Endothelial cell (in vitro differentiated cells): ENCODE results near the gene WASHC4. TPM values are rescaled to one million over a fixed set of nuclear protein-coding genes. Genes with fewer than 3 reads are reported as not detected.

Source experiments
- DNase-seq: peaks from one replicate; pipeline ENCODE4 v3.0.0; 2021; ENCODE audit warnings: low spot score
- H3K27ac Mint-ChIP-seq: one replicate; pipeline ENCODE4 v1.8.0; 2021; ENCODE audit warnings: mixed read lengths, inconsistent platforms; ENCODE audit not compliant: unreplicated experiment
- H3K27me3 Mint-ChIP-seq: one replicate; pipeline ENCODE4 v1.8.0; 2021; ENCODE audit warnings: mild to moderate bottlenecking, moderate library complexity, mixed read lengths, inconsistent platforms; ENCODE audit not compliant: unreplicated experiment
- H3K36me3 Mint-ChIP-seq: one replicate; pipeline ENCODE4 v1.8.0; 2021; ENCODE audit warnings: mild to moderate bottlenecking, low read depth, mixed read lengths, inconsistent platforms; ENCODE audit not compliant: unreplicated experiment
- H3K4me1 Mint-ChIP-seq: one replicate; pipeline ENCODE4 v1.8.0; 2021; ENCODE audit warnings: mild to moderate bottlenecking, mixed read lengths, inconsistent platforms; ENCODE audit not compliant: unreplicated experiment
- H3K4me3 Mint-ChIP-seq: one replicate; pipeline ENCODE4 v1.8.0; 2021; ENCODE audit warnings: mild to moderate bottlenecking, mixed read lengths, inconsistent platforms; ENCODE audit not compliant: unreplicated experiment
- H3K9me3 Mint-ChIP-seq: one replicate; pipeline ENCODE4 v1.8.0; 2021; ENCODE audit warnings: mixed read lengths, inconsistent platforms; ENCODE audit not compliant: unreplicated experiment
- total RNA-seq: library from RNA; stranded (reverse); fragmentation: NEBNext Ultra II Directional; extraction: Animal tissue kit (Norgen Biotek cat#: 25700); gene quantifications from one replicate; pipeline ENCODE4 v1.2.1, GENCODE V29; 2021; ENCODE audit not compliant: unreplicated experiment
- TF ChIP-seq, protein P1 (sequence below): fragments of 200-600 bp; sonication (generic); IDR thresholded peaks from one replicate; pipeline ENCODE4 v1.5.0; 2021; ENCODE audit warnings: antibody characterized with exemption; ENCODE audit not compliant: unreplicated experiment

Gene WASHC4
- total RNA-seq, 1 donor from 2014 or later = 90.8 TPM

DNA sequence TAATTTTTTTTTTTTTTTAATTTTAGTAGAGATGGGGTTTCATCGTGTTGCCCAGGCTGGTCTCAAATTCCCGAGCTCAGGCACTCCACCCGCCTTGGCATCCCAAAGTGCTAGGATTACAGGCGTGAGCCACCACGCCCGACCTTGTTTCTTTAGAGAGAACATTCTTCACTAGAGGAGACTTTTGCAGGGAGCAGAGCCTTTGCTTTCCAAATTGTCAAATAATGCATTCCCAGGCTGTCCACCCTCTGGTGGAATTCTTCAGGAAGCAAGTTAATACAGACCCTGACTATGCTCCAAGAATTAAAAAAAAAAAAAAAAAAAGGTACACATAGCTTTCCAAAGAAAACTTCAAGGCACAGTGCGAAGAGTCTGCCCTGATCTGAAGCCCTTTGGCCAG, 30.1 kb upstream of the WASHC4 start:
- Mint-ChIP-seq H3K4me1 (no peaks in the 10 kb centered on the region), H3K36me3 (no peaks in the 10 kb centered on the region), H3K9me3 (no peaks in the 10 kb centered on the region), H3K27me3 (peaks cover 2% of the 10 kb centered on the region), H3K4me3 (no peak overlapping the region), H3K27ac (no peak overlapping the region)
- DNase-seq = no peak
- TF ChIP-seq, protein P1, sequence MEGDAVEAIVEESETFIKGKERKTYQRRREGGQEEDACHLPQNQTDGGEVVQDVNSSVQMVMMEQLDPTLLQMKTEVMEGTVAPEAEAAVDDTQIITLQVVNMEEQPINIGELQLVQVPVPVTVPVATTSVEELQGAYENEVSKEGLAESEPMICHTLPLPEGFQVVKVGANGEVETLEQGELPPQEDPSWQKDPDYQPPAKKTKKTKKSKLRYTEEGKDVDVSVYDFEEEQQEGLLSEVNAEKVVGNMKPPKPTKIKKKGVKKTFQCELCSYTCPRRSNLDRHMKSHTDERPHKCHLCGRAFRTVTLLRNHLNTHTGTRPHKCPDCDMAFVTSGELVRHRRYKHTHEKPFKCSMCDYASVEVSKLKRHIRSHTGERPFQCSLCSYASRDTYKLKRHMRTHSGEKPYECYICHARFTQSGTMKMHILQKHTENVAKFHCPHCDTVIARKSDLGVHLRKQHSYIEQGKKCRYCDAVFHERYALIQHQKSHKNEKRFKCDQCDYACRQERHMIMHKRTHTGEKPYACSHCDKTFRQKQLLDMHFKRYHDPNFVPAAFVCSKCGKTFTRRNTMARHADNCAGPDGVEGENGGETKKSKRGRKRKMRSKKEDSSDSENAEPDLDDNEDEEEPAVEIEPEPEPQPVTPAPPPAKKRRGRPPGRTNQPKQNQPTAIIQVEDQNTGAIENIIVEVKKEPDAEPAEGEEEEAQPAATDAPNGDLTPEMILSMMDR = no peak

DNA sequence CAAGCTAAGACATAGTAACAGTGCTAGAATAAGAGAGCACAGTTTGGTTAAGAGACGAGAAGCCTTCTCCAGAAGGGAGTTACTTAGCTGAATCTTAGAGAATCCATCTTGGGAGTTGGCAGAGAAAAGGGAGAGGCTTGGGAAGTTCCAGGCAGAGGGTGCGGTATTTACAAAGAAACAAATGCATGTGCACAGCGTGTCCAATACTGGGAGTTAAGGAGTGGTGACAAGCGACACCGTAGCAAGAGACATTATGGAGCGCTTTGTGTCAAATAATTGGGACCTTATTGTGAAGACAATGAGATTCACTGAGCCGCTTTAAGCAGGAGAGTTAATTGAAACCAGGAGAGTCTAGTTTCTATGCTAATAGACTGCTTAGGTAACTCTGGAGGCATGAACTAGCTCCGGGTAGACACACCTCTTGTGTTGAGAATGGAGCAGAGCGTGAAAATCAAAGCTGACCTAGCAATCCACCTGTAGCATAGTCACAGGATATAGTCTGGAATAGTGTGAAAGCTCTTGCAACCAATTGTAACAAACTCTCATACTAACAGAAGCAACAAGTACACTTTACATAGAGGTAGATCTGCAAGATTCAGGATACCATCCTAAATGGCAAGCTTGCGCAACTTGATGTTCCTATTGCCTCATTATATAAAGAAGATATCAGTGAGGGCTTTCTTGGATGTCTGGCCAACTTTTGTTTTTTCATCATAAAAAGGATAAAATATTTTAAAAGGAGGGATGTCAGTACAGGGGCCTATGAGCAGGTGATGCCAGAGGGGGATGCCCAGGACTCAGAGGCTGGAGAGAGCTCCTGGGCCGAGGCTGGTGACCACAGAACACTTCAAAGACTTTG, 28.6 kb upstream of the WASHC4 start:
- Mint-ChIP-seq H3K4me1 (peaks cover 5% of the 10 kb centered on the region), H3K4me3 (no peak overlapping the region), H3K36me3 (no peaks in the 10 kb centered on the region), H3K9me3 (no peaks in the 10 kb centered on the region), H3K27ac (no peak overlapping the region), H3K27me3 (peaks cover 2% of the 10 kb centered on the region)
- DNase-seq = no peak
- TF ChIP-seq, protein P1 = no peak

DNA sequence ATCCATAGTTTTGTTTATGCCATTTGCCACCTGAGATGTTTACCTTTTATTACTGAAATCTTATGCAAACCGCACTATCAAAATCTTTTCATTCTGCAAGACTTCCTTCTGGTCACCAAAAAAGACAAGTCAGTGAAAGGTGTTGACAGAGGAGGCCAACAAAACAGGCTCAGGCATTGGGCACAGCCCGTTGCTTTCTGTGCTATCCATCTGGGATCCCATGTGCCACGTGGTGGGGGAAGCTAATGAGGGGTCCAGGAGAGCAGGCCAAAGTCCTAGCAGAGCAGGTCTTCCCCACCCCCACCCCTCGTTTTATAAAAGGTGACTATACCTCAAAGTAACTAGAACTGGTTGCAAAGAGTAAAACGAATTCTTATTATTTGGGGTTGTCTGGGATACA, 24.5 kb upstream of the WASHC4 start:
- Mint-ChIP-seq H3K9me3 (no peaks in the 10 kb centered on the region), H3K4me1 (peaks cover 6% of the 10 kb centered on the region), H3K4me3 (no peak overlapping the region), H3K36me3 (no peaks in the 10 kb centered on the region), H3K27me3 (peaks cover 5% of the 10 kb centered on the region), H3K27ac (no peak overlapping the region)
- no peak for DNase-seq
- TF ChIP-seq, protein P1 = no peak

DNA sequence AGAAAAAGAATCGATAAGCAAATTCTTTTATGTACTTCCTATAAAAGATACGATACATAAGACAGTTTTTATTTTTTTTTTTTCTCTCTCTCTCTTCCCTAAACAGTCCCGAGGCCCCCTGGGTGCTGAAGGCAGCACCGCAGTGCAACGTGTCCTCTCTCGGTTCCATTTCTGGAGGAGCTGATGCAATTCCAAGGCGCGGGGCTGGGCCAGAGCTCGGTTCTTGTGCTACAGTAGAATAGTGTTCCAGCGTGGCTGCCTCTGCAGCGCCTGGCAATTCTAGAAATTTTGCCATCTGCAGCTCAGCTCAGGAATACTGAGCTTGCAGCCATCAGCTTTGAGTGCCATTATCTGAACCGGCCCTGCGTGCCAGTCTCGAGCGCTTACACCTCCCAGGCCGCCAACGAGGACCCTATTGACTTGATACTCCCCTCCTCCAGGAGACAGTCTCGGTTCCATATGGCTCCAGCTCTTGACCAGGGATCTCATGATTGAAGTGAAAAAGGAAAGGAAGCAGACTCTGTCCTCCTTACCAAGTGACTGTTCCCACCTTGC, 23.9 kb upstream of the WASHC4 start:
- TF ChIP-seq, protein P1 = no peak
- Mint-ChIP-seq H3K27me3 (peaks cover 5% of the 10 kb centered on the region), H3K4me3 (peak overlapping the region; percentile 87), H3K4me1 (peaks cover 6% of the 10 kb centered on the region), H3K36me3 (no peaks in the 10 kb centered on the region), H3K27ac (no peak overlapping the region), H3K9me3 (no peaks in the 10 kb centered on the region)
- no peak for DNase-seq
